B cell (primary cell): Measurements from ENCODE around the gene ZNF316. TPM values are rescaled to one million over a fixed set of nuclear protein-coding genes. Genes with fewer than 3 reads are reported as not detected.

Experiments
- ATAC-seq: fragments of 200-7000 bp; cut with Tn5 transposase; one replicate; pipeline ENCODE4 v1.10.0; 2021; ENCODE audit warnings: low read depth, mild to moderate bottlenecking, moderate number of reproducible peaks, moderate library complexity
- CTCF ChIA-PET: fragments of 350-600 bp; sonication (Branson Sonifier 250); formaldehyde crosslinking; loops from one replicate; lab custom pipeline; 2021; ENCODE audit warnings: antibody characterized with exemption, inconsistent platforms; lab: Charles Lee
- POLR2A ChIA-PET: fragments of 350-600 bp; sonication (Branson Sonifier 250); formaldehyde crosslinking; loops from one replicate; lab custom pipeline; 2021; ENCODE audit warnings: antibody characterized with exemption; lab: Charles Lee
- DNase-seq: peaks from one replicate; pipeline ENCODE4 v3.0.0; 2013
- H2AFZ ChIP-seq: 2 replicates; pipeline ENCODE4 v1.6.1; 2012; ENCODE audit warnings: mild to moderate bottlenecking, low read depth, low read length; ENCODE audit not compliant: insufficient read depth, poor library complexity, severe bottlenecking
- H3K27ac ChIP-seq, 2 donors: 1 replicate in 1 of 2; 2 replicates in 1 of 2; pipeline ENCODE4 v1.5.1; 2012 to 2013; ENCODE audit warnings: low read length in 2 of 2, mild to moderate bottlenecking in 2 of 2, moderate library complexity in 1 of 2
- H3K27me3 ChIP-seq, 4 experiments: fragments of 200-600 bp in 1 of 4; sonication (generic) in 1 of 4; replicated peaks in 1 of 4; 1 replicate in 2 of 4; 2 replicates in 2 of 4; pipeline versions ENCODE4 v1.6.1 to v1.7.0; 2013 to 2016; ENCODE audit warnings: low read length in 3 of 4, mild to moderate bottlenecking in 2 of 4, mixed read lengths in 1 of 4, moderate library complexity in 1 of 4; ENCODE audit not compliant: insufficient read depth in 4 of 4, control insufficient read depth in 3 of 4; ENCODE audit errors: control extremely low read depth in 1 of 4
- H3K36me3 ChIP-seq, 2 experiments: replicated peaks in 1 of 2; 1 replicate in 1 of 2; 2 replicates in 1 of 2; pipeline versions ENCODE4 v1.6.1 to v1.7.1; 2013; ENCODE audit warnings: low read length in 1 of 2; ENCODE audit not compliant: insufficient read depth in 2 of 2, control insufficient read depth in 1 of 2; ENCODE audit errors: control extremely low read depth in 1 of 2, extremely low read depth in 1 of 2
- H3K4me1 ChIP-seq, 2 donors: fragments of 200-600 bp in 1 of 2; sonication (generic) in 1 of 2; 1 replicate in 1 of 2; 2 replicates in 1 of 2; pipeline versions ENCODE4 v1.5.1 to v1.6.1; 2013 to 2017; ENCODE audit warnings: low read length in 2 of 2; ENCODE audit not compliant: control insufficient read depth in 2 of 2, insufficient read depth in 2 of 2
- H3K4me2 ChIP-seq: replicated peaks from 2 replicates; pipeline ENCODE3; 2012; ENCODE audit warnings: mild to moderate bottlenecking, low read depth, low read length; ENCODE audit not compliant: poor library complexity, severe bottlenecking
- H3K4me3 ChIP-seq, 5 experiments: fragments of 200-600 bp in 1 of 5; sonication (generic) in 1 of 5; 1 replicate in 3 of 5; 2 replicates in 2 of 5; pipeline versions ENCODE4 v1.5.1 to v1.7.0; 2011 to 2016; ENCODE audit warnings: low read length in 4 of 5, mild to moderate bottlenecking in 4 of 5, low read depth in 2 of 5, control low read depth in 1 of 5, moderate library complexity in 1 of 5; ENCODE audit not compliant: insufficient read depth in 1 of 5; ENCODE audit errors: control extremely low read depth in 1 of 5, extremely low read depth in 1 of 5
- H3K79me2 ChIP-seq: fragments of 200-600 bp; sonication (generic); one replicate; pipeline ENCODE4 v1.6.0; 2016; ENCODE audit warnings: low read length; ENCODE audit not compliant: control insufficient read depth, insufficient read depth
- H3K9ac ChIP-seq: fragments of 200-600 bp; sonication (generic); 2 replicates; pipeline ENCODE4 v1.6.1; 2017; ENCODE audit warnings: mild to moderate bottlenecking, low read length, moderate library complexity
- H3K9me3 ChIP-seq, 3 donors: one replicate each; pipeline versions ENCODE4 v1.6.1 to v1.7.1; 2013; ENCODE audit warnings: low read length in 2 of 3; ENCODE audit not compliant: control insufficient read depth in 2 of 3, insufficient read depth in 1 of 3; ENCODE audit errors: control extremely low read depth in 1 of 3
- H4K20me1 ChIP-seq: 2 replicates; pipeline ENCODE4 v1.6.0; 2012; ENCODE audit warnings: mild to moderate bottlenecking, low read length; ENCODE audit not compliant: insufficient read depth, control insufficient read depth, poor library complexity, severe bottlenecking
- H3K27ac Mint-ChIP-seq: one replicate; pipeline ENCODE4 v1.8.0; 2021; ENCODE audit warnings: mixed read lengths
- H3K27me3 Mint-ChIP-seq: one replicate; pipeline ENCODE4 v1.8.0; 2021; ENCODE audit warnings: mixed read lengths
- H3K4me1 Mint-ChIP-seq: one replicate; pipeline ENCODE4 v1.8.0; 2021; ENCODE audit warnings: mixed read lengths
- H3K4me3 Mint-ChIP-seq: one replicate; pipeline ENCODE4 v1.8.0; 2021; ENCODE audit warnings: mixed read lengths
- H3K9me3 Mint-ChIP-seq: one replicate; pipeline ENCODE4 v1.8.0; 2022; ENCODE audit warnings: mixed read lengths; ENCODE audit not compliant: insufficient read depth
- EZH2 ChIP-seq: IDR thresholded peaks from 2 replicates; pipeline ENCODE4 v1.6.1; 2012; ENCODE audit warnings: borderline replicate concordance, low read depth, mild to moderate bottlenecking, moderate library complexity, low read length; ENCODE audit not compliant: insufficient read depth, poor library complexity, severe bottlenecking
- WGBS: methylation state at CpG from one replicate; pipeline ENCODE4 v1.1.5; 2013; ENCODE audit warnings: missing lambda C conversion rate; ENCODE audit not compliant: insufficient coverage; 5-methylcytosine and 5-hydroxymethylcytosine counted together
- intact Hi-C: fragments of 100-400 bp; cut with micrococcal nuclease; formaldehyde crosslinking; loops from one replicate; pipeline ENCODE4 v1.10.0; 2022
- polyA plus RNA-seq: library from polyadenylated mRNA; depleted of rRNA; stranded (reverse); fragments of >200 nt; gene quantifications from 2 replicates; pipeline ENCODE4 v1.2.3, GENCODE V29; 2012
- total RNA-seq, 2 donors: library from RNA; stranded (reverse); fragments of 120-200 nt in 1 of 2; gene quantifications; 1 replicate in 1 of 2; 2 replicates in 1 of 2; pipeline versions ENCODE4 v1.2.3 to v1.2.4, GENCODE V29; 2013 to 2022
- TF ChIP-seq, protein P1 (sequence below): fragments of 200-600 bp; IDR thresholded peaks from one replicate; pipeline ENCODE4 v1.8.0; 2022; ENCODE audit warnings: antibody characterized with exemption, mild to moderate bottlenecking

ZNF316 gene
- total and polyA plus RNA-seq, 2 donors (not counting 1 experiment from before 2014, with no cell fraction given) = 43.6 to 72.6 TPM

DNA sequence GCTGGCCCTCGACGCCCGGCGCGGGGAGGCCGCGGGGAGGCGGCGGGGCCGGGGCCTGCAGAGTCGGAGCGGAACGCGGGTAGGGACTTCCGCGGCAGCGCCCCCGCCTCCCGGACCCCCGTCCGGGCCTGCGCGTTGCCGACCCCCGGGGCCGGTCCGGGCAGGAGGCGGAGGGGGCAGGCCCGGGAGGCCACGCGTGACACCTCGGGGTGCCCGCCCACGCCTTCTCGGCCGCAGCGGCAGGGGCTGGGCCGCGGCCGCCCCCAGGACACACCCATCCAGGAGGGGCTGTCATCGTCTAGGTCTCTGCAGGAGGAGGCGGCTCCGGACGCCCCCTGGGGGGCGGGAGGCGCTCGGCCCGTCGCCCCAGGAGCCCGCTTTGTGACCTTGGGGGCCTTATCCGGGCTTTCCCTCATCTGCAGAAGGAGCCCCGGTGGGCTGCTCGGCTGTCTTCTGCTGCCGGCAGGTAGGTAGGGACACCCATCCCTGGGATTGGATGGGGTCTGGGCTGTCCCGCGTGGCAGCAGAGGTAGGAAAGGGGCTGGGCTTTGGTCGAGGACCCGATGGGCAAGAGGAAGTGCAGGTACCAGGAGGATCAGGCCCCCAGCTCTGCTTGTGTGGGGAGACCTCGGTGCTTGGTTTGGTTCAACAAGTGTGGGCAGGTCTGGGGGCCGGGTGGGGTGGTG, 569 bp downstream of the ZNF316 start:
- Mint-ChIP-seq H3K9me3 (no peaks in the 10 kb centered on the region), H3K4me1 (peaks cover 35% of the 10 kb centered on the region), H3K27ac (peak overlapping the region; percentile 88), H3K27me3 (no peaks in the 10 kb centered on the region), H3K4me3 (peak overlapping the region; percentile 86)
- WGBS = under 1% methylated on average over 60 of the region's 60 CpGs
- Histone ChIP-seq H3K4me2 (peak overlapping the region; percentile 78), H3K4me1 (peaks cover 20 to 25% of the 10 kb centered on the region in 2 donors), H3K27ac (peak overlapping the region; percentile 18 to 79), H3K4me3 (peak overlapping the region in 4 of 5 experiments; percentile 37 to 69 (median 61)), H3K27me3 (no peaks in the 10 kb centered on the region), H3K79me2 (peaks cover 36% of the 10 kb centered on the region), H3K36me3 (peaks cover 0 to 37% of the 10 kb centered on the region in 2 experiments), H4K20me1 (peaks cover 42% of the 10 kb centered on the region), H2AFZ (peak overlapping the region; percentile 52), H3K9me3 (peaks cover 0 to 19% (median 0%) of the 10 kb centered on the region in 3 donors), H3K9ac (peak overlapping the region; percentile 73)
- intact Hi-C loops = loop anchor here (1.0 to 5.0 kb wide), 4 partner anchors 48 to 92 kb away; partner anchors contain the start of genes ZDHHC4 and ZNF12
- ChIA-PET CTCF (interaction anchor here (0.8 to 1.5 kb wide), 3 partner anchors 48 to 123 kb away, joined by 3 to 4 read pairs (median 3); no protein-coding TSS in a partner anchor), POLR2A (interaction anchor here (0.6 to 1.0 kb wide), 3 partner anchors 47 to 265 kb away, joined by 3 to 9 read pairs (median 4); no protein-coding TSS in a partner anchor)
- ATAC-seq = peak; percentile 86
- TF ChIP-seq EZH2 = no peak
- TF ChIP-seq, protein P1, sequence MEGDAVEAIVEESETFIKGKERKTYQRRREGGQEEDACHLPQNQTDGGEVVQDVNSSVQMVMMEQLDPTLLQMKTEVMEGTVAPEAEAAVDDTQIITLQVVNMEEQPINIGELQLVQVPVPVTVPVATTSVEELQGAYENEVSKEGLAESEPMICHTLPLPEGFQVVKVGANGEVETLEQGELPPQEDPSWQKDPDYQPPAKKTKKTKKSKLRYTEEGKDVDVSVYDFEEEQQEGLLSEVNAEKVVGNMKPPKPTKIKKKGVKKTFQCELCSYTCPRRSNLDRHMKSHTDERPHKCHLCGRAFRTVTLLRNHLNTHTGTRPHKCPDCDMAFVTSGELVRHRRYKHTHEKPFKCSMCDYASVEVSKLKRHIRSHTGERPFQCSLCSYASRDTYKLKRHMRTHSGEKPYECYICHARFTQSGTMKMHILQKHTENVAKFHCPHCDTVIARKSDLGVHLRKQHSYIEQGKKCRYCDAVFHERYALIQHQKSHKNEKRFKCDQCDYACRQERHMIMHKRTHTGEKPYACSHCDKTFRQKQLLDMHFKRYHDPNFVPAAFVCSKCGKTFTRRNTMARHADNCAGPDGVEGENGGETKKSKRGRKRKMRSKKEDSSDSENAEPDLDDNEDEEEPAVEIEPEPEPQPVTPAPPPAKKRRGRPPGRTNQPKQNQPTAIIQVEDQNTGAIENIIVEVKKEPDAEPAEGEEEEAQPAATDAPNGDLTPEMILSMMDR = peak; percentile 69
- DNase-seq = peak; percentile 86

DNA sequence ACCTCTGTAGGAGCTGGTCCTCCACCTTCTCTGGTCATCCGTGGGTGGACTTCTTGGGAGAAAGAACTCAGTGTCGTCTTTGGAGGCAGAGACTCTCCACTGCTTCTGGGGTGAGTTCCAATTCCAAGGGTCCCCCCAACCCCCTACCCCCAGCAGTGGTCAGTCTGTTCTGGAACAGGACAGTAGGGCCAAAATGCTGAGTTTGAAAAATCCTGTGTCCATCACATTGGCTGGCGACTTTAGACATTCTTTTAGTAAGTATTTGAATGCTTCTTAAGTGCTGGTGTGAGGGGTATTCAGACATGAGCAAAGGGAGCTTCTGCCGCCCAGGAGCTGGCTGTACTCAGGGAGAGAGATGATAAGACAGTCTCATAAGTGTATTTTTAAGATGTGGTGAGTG, 1.9 kb downstream of the ZNF316 start:
- peaks cover 1 to 50% of the 10 kb centered on the region in 2 experiments for H3K36me3 ChIP-seq
- POLR2A ChIA-PET = no interaction called here
- intact Hi-C loops = loop anchor here (5.0 kb wide), 1 partner anchor 68 kb away; the partner anchor contains the start of gene ZNF12

More for the DNA sequence above, 1.9 kb downstream of the ZNF316 start:
- peak overlapping the region; percentile 86 for H3K4me3 Mint-ChIP-seq
- peaks cover 55% of the 10 kb centered on the region for H4K20me1 ChIP-seq
- H3K27me3 ChIP-seq = no peaks in the 10 kb centered on the region
- CTCF ChIA-PET = interaction anchor here (1.0 to 1.5 kb wide), 3 partner anchors 35 to 64 kb away, joined by 3 to 4 read pairs (median 4); partner anchors contain the start of gene INTS15
- H3K9me3 ChIP-seq = peaks cover 0 to 19% (median 0%) of the 10 kb centered on the region in 3 donors
- TF ChIP-seq, protein P1 = no peak
- TF ChIP-seq EZH2 = no peak
- no peaks in the 10 kb centered on the region for H3K27me3 Mint-ChIP-seq
- peaks cover 34% of the 10 kb centered on the region for H3K4me1 Mint-ChIP-seq
- H3K9ac ChIP-seq = no peak overlapping the region
- peak overlapping the region in 1 of 2 donors; percentile 79 for H3K27ac ChIP-seq
- peaks cover 44% of the 10 kb centered on the region for H3K79me2 ChIP-seq
- H3K4me2 ChIP-seq = no peak overlapping the region
- ATAC-seq (no peak), DNase-seq (no peak)
- H3K4me3 ChIP-seq = no peak overlapping the region
- 100% methylated on average over 2 of the region's 4 CpGs for WGBS
- H3K27ac Mint-ChIP-seq = peak overlapping the region; percentile 88
- H3K9me3 Mint-ChIP-seq = no peaks in the 10 kb centered on the region
- H2AFZ ChIP-seq = no peak overlapping the region
- peaks cover 20 to 25% of the 10 kb centered on the region in 2 donors for H3K4me1 ChIP-seq
